Anterior cingulate cortex (tissue), 58 donors: ENCODE results near the gene LINC01488.
A peak's percentile ranks its signal among the peaks of the same experiment; 100 is the strongest.

Experiments used
- DNase-seq, 58 donors: peaks; one replicate each; lab custom pipeline; 2025; lab: John Stamatoyannopoulos, UW

The LINC01488 gene

DNA sequence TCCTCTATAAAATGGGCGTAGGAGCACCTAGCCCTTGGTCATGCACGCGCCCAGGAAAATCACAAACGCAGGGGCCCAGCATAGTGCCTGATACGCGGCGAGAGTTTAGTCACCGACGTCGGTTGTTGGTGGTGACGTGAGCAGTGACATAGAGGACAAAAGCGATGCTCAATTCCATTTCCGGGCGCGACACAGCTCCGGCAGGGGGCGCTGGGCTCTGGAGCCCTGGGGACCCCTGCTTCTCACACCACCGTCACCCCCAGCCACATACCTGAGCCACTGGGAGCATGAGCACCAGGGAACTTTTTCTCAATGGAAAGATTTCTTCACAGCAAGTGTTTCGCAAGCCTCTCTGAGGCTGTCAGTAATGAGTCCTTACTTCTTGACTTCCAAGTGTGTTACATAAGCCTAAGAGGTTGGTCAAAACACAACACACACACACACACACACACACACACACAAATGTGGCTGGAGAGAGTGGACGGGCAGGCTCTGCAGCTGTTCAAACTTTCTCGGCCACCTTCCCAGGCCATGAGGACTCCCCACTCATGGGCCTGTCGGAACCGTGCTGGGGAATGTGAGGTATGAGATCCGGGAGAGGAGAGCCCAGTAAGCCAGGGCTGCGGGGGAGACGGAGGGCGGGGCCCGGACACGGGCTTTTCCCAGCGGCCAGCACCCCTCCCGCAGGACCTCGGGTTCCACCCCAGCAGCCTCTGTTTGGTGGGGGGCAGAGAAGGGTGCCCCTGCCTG is 36.9 kb upstream of the LINC01488 start:
- peak in 7 of 58 donors; percentile 7 to 33 (median 15) for DNase-seq

DNA sequence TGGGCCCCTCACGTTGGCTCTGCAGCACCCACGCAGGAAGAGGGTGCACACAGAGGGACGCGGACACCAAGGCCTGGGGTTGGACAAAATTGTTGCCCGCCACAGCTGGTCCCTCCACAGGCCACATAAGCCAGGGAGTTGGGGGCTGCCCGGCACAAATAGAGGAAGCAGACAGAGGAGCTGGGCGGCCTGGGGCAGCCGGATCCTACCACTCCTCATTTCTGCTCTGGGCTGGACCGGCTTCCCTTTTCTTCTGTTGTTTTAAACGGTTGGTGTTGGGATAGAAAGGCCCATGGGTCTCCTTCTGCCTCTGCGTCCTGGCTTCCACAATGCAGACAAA is 36.4 kb upstream of the LINC01488 start:
- peak in 1 of 58 donors; percentile 33 for DNase-seq

DNA sequence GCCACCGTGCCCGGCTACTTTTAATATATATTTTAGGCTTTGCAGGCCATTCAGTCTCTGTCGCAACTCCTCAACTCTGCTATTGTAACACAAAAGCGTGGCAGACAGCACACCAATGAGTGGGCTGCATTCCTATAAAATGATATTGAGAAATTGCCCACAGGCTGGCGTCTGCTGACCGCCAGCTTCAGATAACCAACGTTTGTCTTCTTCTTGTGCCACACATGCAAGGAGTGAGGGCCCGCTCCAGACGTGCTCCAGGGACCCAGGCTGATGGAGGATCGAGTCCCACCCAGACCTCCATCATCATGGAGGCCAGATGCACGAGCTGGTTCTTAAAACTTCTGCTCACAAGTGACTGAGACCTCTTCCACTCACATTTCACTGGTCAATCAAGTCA is 35.4 kb upstream of the LINC01488 start:
- DNase-seq, result no peak

GRCh38 chr11:69447786-69448185 is 33.7 kb upstream of the LINC01488 start:
- no peak for DNase-seq

GRCh38 chr11:69448471-69449284 is 32.8 kb upstream of the LINC01488 start:
- no peak for DNase-seq

GRCh38 chr11:69449320-69450063 is 32.0 kb upstream of the LINC01488 start:
- DNase-seq, result peak in 8 of 58 donors; percentile 12 to 29 (median 16)

- DNase-seq, result no peak
Measured at GRCh38 chr11:69450064-69450856, 31.2 kb upstream of the LINC01488 start.

DNA sequence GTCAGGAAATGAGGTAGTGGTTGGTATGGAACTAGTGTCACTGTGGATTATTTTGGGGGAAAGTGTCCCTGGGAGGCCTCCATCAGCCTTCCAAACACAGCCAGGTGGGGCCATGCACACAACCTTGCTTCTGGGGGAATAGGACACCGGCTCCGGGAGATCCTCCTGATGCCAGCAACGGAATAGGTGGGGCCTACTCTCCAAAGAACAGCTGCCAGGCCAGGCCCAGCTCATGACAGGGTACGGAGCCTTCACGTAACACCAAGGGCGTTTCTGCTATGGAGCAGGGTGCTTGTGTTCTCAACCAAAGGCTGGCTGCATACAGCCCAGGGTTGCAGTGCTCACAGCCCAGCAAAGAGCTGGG is 30.6 kb upstream of the LINC01488 start:
- no peak for DNase-seq

DNA sequence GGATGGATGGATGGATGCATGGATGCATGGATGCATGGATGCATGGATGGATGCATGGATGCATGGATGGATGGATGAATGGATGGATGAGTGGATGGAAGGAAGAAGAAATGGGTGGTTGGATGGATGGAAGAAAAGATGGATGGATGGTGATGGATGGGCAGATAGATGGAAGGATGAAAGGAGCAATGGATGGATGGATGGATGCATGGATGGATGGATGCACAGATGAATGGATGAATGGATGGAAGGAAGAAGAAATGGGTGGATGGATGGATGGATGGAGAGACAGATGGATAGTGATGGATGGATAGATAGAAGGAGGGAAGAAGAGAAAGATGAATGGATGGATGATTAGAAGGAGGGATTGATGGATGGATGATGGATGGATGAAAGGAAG is 30.2 kb upstream of the LINC01488 start:
- no peak for DNase-seq

DNA sequence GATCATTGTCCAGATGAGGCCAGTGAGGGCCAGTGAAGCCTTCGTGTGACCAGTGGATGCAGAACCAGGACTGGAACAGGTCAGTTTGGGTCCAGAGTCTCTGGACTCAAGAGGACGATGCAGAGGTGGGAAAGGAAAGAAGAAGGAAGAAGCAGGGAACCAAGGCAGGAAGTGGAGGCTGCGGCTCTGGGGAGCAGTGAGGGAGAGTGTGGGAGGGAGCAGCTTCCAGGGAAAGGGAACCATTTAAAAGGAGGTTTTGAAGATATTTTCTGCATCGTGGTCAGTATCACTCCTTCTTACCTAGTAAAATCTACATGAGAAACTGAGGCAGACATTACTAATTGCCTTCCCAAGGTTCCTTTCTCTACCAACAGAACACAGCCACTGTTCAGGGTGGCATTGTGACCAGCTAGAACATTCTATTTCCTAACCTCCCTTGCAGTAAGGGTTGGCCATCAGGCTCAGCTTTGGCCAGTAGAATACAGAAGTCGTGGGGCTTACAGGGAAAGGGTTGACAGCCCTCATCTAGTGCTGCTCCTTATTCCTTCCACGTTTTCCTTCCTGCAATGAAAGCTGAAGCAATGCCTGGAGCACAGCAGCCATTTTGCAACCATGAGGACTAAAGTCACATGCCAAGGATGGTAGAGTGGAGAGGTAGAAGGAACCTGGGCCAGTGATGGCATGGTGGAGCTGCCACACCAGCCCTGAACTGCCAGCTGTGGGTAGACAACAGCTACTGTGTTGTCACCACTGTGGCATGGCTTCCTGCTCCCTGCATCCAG is 29.1 kb upstream of the LINC01488 start:
- no peak for DNase-seq

DNA sequence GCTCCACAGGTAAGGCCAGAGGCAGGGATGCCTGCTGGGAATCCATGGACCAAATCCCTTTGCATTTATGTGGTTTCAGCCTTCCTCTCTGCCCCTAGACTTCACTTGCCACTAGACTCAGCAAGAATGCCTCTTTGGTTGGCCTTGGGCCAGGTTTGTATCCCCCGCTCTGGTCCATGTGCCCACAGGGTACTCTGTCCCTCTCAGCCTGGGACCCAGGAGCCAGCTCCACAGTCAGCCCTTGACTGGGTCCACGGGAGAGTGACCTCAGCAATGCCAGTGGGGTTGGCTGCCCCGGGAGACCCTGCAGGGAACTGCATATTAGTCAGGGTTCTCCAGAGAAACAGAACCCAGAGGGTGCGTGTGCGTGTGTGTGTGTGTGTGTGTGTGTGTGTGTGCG is 28.3 kb upstream of the LINC01488 start:
- DNase-seq, result no peak

DNA sequence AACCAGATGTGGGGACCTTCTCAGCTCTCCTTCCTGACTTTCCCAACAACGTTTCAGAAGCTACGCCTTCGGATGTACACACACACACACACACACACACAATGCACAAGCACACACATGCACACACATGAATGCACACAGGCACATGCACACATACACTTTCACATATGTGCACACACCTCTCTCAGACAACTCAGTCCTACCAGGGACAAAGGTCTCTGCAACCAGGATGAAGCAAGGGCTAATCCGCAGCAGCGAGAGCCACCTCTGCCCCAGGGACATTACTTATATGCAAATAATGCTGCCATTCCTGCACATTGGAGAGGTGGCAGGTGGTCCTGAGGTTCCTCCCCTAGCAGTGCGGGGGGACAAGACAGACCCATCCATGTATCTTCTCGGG is 27.4 kb upstream of the LINC01488 start:
- no peak for DNase-seq

DNA sequence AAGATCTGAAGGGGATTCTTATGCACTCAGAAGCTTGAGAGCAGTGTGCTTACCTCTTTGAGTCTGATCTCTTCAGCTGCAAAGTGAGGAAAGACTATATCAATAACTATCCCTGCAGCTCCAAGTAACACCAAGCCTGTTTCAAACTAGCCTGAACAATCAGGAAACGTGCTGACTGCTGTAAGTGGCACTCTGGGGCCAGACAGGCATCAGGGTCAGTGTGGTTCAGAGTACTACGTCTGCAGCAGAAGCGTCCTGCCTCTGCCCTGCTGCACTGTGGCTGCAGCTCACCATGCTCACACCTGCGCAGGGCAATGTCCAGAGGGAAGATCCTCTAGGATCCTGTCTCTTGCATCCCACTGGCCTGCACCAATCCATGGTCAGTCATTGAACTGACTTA is 25.5 kb upstream of the LINC01488 start:
- no peak for DNase-seq

DNA sequence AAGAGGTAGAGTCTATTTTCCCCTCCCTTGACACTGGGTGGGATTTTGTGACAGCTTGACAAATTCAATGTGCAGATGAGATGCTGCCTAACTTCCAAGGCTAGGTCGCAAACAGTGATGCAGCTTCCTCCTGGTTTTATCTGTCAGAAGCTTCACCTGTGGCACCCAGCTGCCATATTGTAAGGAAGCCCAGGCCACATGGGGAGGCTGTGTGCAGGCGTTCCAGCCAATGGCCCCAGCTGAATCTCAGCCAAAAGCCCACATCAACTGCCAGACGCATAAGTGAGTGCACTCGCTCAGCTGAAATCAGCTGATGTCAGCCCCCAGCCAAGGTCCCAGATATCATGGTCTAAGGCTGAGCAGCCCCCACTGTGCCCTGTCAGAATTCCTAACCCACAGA is 24.8 kb upstream of the LINC01488 start:
- no peak for DNase-seq

- no peak for DNase-seq
Measured at GRCh38 chr11:69459848-69460539, 21.5 kb upstream of the LINC01488 start.

DNA sequence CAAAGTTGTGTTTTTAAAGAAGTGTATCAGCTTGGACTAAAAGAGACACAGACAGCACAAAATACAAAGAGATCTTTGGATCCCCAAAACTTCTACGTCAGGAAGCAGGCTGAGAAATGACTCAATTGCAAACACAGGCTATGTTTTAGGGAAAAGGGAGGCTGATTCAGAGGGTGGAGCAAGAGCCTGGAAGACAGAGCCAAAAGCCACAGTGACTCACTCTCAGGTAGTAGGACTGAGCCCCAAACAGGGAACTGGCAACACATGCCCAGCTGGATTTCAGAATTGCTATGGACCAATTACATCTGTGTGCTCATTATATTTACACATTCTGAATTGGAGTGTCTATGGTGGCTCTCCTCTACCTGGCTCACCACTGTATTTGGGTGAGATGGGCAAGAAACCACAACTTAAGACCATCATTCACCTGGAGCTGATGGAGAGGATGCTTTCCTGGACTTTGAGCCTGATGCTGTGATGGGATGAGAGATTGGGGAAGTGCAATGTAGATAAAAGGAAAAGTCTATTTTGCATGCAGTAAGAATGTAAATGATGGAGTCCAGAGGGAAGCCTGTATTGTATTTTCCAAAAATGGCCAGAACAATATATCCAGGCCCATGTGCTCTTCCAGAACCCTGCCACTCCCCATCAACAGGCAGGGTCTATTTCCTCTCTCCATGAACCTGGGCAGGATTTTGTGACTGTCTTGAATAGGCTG is 20.8 kb upstream of the LINC01488 start:
- DNase-seq, result no peak

DNA sequence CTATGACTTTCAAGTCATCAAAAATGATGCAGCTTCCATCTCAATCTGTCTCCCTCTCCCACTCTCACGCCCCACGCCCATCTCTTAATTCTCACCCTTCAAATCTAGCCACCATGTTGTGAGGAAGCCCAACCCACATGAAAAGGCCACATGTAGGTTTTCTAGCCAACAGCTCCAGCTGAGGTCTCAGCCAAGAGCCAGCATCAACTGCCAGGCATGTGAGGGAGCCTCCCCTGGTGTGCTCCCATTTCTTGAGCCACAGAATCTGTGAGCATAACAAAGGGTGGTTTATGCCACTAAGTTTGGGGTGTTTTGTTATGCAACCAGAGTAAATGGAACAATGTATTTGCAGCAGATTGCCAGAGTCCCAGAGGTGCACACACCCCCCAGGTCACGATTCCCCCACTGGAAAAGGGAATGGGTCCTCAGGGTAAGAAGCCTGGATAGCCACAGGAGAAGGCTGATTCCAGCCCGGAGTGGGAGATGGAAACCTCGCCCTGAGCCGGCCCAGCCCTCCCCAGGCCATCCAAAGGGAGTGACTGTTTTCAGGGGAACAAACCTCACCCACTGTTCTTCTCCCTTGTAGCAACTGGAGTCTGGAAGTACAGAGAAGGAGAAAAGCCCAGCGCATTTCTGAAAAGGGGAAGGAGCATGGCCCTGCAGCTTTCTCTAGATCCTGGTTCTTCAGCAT is 20.0 kb upstream of the LINC01488 start:
- no peak for DNase-seq
